Measurements from ENCODE around the gene SNX32.

SNX32 gene

GRCh38 chr11:65860278-65861164 lies 26.8 kb downstream of the SNX32 start, which contains the start of gene MUS81:
MUS81 (plus strand) TSS chr11:65860433; CDS start chr11:65860754, 321 bp downstream.
- peak; percentile 98 for DNase-seq (ENCODE audit: low read depth in 1 of 2, low spot score in 1 of 2)
- TF ChIP-seq POLR2AphosphoS5 (IDR thresholded peaks at IDR 0.05; ENCODE audit: low read depth), result peak; percentile 66
- peak; percentile 30 for TF ChIP-seq REST (IDR thresholded peaks at IDR 0.05; ENCODE audit: insufficient replicate concordance, low read depth)
- TF ChIP-seq CTCF (IDR thresholded peaks at IDR 0.05; ENCODE audit: insufficient read depth, low read length), result peak; percentile 76
- peak; percentile 72; the same call in 1 of the 2 replicates for TF ChIP-seq GABPA (IDR thresholded peaks at IDR 0.05; ENCODE audit: low read depth)
- 0 out of 2 replicates have a peak, but pooled peaks have one; percentile 0 for TF ChIP-seq SPI1 (IDR thresholded peaks at IDR 0.05; ENCODE audit: borderline replicate concordance, low read depth)
- H3K27me3 ChIP-seq (ENCODE audit: insufficient read depth, poor library complexity, severe bottlenecking), result no peaks in the 10 kb centered on the region
- peak within 1 kb of the TSS; percentile 94 for H3K27ac ChIP-seq (replicated peaks)
- H3K4me3 ChIP-seq (replicated peaks; ENCODE audit: insufficient read depth, low read length), result peak within 1 kb of the TSS; percentile 91

- no peak for DNase-seq (ENCODE audit: low read depth in 1 of 2, low spot score in 1 of 2)
- Histone ChIP-seq H3K27ac (replicated peaks) (peak overlapping the region; percentile 94), H3K4me3 (replicated peaks; ENCODE audit: insufficient read depth, low read length) (peak overlapping the region; percentile 91), H3K27me3 (ENCODE audit: insufficient read depth, poor library complexity, severe bottlenecking) (no peaks in the 10 kb centered on the region)
- no peak for TF ChIP-seq GABPA (IDR thresholded peaks at IDR 0.05; ENCODE audit: low read depth)
- TF ChIP-seq CTCF (IDR thresholded peaks at IDR 0.05; ENCODE audit: insufficient read depth, low read length), result no peak
- TF ChIP-seq REST (IDR thresholded peaks at IDR 0.05; ENCODE audit: insufficient replicate concordance, low read depth), result no peak
- no peak for TF ChIP-seq SPI1 (IDR thresholded peaks at IDR 0.05; ENCODE audit: borderline replicate concordance, low read depth)
- no peak for TF ChIP-seq POLR2AphosphoS5 (IDR thresholded peaks at IDR 0.05; ENCODE audit: low read depth)
Observed at GRCh38 chr11:65861165-65861505, 27.4 kb downstream of the SNX32 start.

- Histone ChIP-seq H3K4me3 (replicated peaks; ENCODE audit: insufficient read depth, low read length) (peak overlapping the region; percentile 91), H3K27me3 (ENCODE audit: insufficient read depth, poor library complexity, severe bottlenecking) (no peaks in the 10 kb centered on the region), H3K27ac (replicated peaks) (peak overlapping the region; percentile 94)
- TF ChIP-seq GABPA (IDR thresholded peaks at IDR 0.05; ENCODE audit: low read depth), result no peak
- DNase-seq (ENCODE audit: low read depth in 1 of 2, low spot score in 1 of 2), result no peak
Observed at GRCh38 chr11:65861533-65862183, 27.9 kb downstream of the SNX32 start.

GRCh38 chr11:65862191-65862735 lies 28.5 kb downstream of the SNX32 start:
- H3K27ac ChIP-seq (replicated peaks), result no peak overlapping the region
- H3K4me3 ChIP-seq (replicated peaks; ENCODE audit: insufficient read depth, low read length), result no peak overlapping the region
- no peaks in the 10 kb centered on the region for H3K27me3 ChIP-seq (ENCODE audit: insufficient read depth, poor library complexity, severe bottlenecking)
- TF ChIP-seq CTCF (IDR thresholded peaks at IDR 0.05; ENCODE audit: insufficient read depth, low read length) (no peak), REST (IDR thresholded peaks at IDR 0.05; ENCODE audit: insufficient replicate concordance, low read depth) (no peak), POLR2AphosphoS5 (IDR thresholded peaks at IDR 0.05; ENCODE audit: low read depth) (no peak), GABPA (IDR thresholded peaks at IDR 0.05; ENCODE audit: low read depth) (no peak), SPI1 (IDR thresholded peaks at IDR 0.05; ENCODE audit: borderline replicate concordance, low read depth) (no peak)
- DNase-seq (ENCODE audit: low read depth in 1 of 2, low spot score in 1 of 2), result no peak

Data from HL-60 (cell line).